Measurements from ENCODE around the gene C5orf63.

The C5orf63 gene

DNA sequence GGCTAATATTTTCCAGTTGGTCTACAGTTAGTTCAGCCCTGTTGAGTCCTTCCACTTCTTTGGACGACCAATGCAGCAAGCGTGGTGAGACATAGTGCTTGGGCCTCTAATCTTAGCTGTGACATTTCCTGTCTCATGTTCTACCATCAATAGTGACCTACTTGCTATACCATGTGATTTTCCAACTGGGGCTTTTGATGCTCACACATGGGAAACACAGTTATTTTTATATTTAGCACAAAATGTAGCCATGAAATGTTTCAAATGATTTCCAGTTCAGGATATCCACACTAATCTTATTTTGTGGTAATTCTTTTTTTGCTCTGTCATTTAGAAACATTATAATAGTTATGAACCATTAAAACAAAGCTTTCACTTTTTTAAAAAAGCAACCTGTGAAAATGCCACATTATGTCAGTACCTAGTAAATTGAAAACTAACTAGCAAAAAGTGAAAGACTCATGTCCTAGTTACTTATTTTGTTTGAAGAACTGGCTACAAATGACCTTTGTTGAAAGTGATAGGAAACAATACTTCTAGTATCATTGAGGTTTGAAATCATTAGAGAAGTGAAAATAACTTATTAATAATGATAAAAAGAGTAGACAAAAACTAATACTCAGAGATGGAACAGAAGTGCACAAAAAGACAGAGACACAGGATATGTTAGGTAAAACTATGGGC, 61.2 kb downstream of the C5orf63 start:
- H3K4me3 ChIP-seq (ENCODE audit: low read length) = no peak overlapping the region
- peak overlapping the region; percentile 35 for H3K4me2 ChIP-seq (ENCODE audit: low read length)
- H3K27ac ChIP-seq (ENCODE audit: low read length) = peak overlapping the region; percentile 44
- peaks cover 3% of the 10 kb centered on the region; the same call in 1 of the 2 replicates for H3K79me2 ChIP-seq (ENCODE audit: low read length)
- no peak overlapping the region for H2AFZ ChIP-seq (ENCODE audit: low read depth, low read length)
- no peak for TF ChIP-seq EZH2phosphoT487 (IDR thresholded peaks at IDR 0.05; ENCODE audit: low read depth)
- TF ChIP-seq, protein P1, sequence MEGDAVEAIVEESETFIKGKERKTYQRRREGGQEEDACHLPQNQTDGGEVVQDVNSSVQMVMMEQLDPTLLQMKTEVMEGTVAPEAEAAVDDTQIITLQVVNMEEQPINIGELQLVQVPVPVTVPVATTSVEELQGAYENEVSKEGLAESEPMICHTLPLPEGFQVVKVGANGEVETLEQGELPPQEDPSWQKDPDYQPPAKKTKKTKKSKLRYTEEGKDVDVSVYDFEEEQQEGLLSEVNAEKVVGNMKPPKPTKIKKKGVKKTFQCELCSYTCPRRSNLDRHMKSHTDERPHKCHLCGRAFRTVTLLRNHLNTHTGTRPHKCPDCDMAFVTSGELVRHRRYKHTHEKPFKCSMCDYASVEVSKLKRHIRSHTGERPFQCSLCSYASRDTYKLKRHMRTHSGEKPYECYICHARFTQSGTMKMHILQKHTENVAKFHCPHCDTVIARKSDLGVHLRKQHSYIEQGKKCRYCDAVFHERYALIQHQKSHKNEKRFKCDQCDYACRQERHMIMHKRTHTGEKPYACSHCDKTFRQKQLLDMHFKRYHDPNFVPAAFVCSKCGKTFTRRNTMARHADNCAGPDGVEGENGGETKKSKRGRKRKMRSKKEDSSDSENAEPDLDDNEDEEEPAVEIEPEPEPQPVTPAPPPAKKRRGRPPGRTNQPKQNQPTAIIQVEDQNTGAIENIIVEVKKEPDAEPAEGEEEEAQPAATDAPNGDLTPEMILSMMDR (IDR thresholded peaks at IDR 0.05; ENCODE audit: low read depth, low read length) = no peak
- peaks cover 52% of the 10 kb centered on the region for H3K4me1 ChIP-seq (ENCODE audit: low read length)
- no peak overlapping the region for H3K9ac ChIP-seq (ENCODE audit: low read length)
- no peaks in the 10 kb centered on the region for H4K20me1 ChIP-seq (ENCODE audit: insufficient read depth, low read length)
- no peaks in the 10 kb centered on the region for H3K36me3 ChIP-seq (replicated peaks; ENCODE audit: low read depth, low read length)
- no peaks in the 10 kb centered on the region for H3K27me3 ChIP-seq (ENCODE audit: low read depth, low read length)
- H3K9me3 ChIP-seq (ENCODE audit: insufficient read depth, low read length) = no peaks in the 10 kb centered on the region

DNA sequence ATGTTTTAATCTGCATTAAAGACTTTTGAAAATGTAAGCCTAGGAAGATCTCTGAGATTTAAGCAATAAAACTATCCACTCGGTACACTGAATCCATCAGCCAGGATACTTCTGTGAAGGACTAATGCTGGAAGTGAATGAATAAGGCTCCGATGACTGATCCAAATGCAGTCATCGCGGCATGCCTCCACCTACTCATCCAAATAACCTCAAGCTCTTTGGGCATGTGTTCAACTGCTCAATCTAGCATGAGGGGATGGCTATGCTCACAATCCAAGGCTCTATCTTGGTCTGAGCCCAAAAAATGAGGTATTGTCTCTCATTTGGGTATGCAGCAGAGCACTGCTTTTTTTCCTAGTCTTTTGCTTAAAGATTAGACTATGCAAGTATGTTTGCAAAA, 62.1 kb downstream of the C5orf63 start:
- no peak overlapping the region for H3K4me3 ChIP-seq (ENCODE audit: low read length)
- H2AFZ ChIP-seq (ENCODE audit: low read depth, low read length) = no peak overlapping the region
- no peaks in the 10 kb centered on the region for H3K27me3 ChIP-seq (ENCODE audit: low read depth, low read length)
- peaks cover 52% of the 10 kb centered on the region for H3K4me1 ChIP-seq (ENCODE audit: low read length)
- TF ChIP-seq, protein P1 (IDR thresholded peaks at IDR 0.05; ENCODE audit: low read depth, low read length) = no peak
- TF ChIP-seq EZH2phosphoT487 (IDR thresholded peaks at IDR 0.05; ENCODE audit: low read depth) = no peak
- no peak overlapping the region for H3K9ac ChIP-seq (ENCODE audit: low read length)
- H4K20me1 ChIP-seq (ENCODE audit: insufficient read depth, low read length) = no peaks in the 10 kb centered on the region
- H3K36me3 ChIP-seq (replicated peaks; ENCODE audit: low read depth, low read length) = no peaks in the 10 kb centered on the region
- H3K79me2 ChIP-seq (ENCODE audit: low read length) = peaks cover 3% of the 10 kb centered on the region; the same call in 1 of the 2 replicates
- no peak overlapping the region for H3K4me2 ChIP-seq (ENCODE audit: low read length)
- no peaks in the 10 kb centered on the region for H3K9me3 ChIP-seq (ENCODE audit: insufficient read depth, low read length)
- no peak overlapping the region for H3K27ac ChIP-seq (ENCODE audit: low read length)

DNA sequence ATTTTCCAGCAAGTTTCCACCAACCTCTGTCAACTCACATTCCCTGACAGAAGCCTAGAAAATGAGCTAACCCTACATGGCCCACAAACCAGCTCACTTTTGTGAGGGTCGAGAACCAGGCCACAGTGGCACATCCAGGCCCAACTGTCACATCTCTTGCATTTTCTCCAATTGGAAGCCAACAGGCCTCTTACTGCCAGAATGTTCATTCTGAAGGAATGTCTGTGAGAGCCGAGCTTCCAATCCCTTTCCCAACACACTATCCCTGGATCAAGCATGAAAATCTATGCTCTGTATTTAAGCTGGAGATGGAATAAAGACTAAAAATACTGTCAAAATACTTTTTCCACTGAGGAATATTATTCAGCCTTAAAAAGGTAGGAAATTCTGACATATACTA, 62.9 kb downstream of the C5orf63 start:
- H3K9me3 ChIP-seq (ENCODE audit: insufficient read depth, low read length) = no peaks in the 10 kb centered on the region
- peaks cover 50% of the 10 kb centered on the region for H3K4me1 ChIP-seq (ENCODE audit: low read length)
- H3K4me3 ChIP-seq (ENCODE audit: low read length) = no peak overlapping the region
- H3K4me2 ChIP-seq (ENCODE audit: low read length) = no peak overlapping the region
- no peak overlapping the region for H3K27ac ChIP-seq (ENCODE audit: low read length)
- peaks cover 3% of the 10 kb centered on the region; the same call in 1 of the 2 replicates for H3K79me2 ChIP-seq (ENCODE audit: low read length)
- no peak for TF ChIP-seq EZH2phosphoT487 (IDR thresholded peaks at IDR 0.05; ENCODE audit: low read depth)
- TF ChIP-seq, protein P1 (IDR thresholded peaks at IDR 0.05; ENCODE audit: low read depth, low read length) = no peak
- H2AFZ ChIP-seq (ENCODE audit: low read depth, low read length) = no peak overlapping the region
- no peak overlapping the region for H3K9ac ChIP-seq (ENCODE audit: low read length)
- H4K20me1 ChIP-seq (ENCODE audit: insufficient read depth, low read length) = no peaks in the 10 kb centered on the region
- no peaks in the 10 kb centered on the region for H3K36me3 ChIP-seq (replicated peaks; ENCODE audit: low read depth, low read length)
- H3K27me3 ChIP-seq (ENCODE audit: low read depth, low read length) = no peaks in the 10 kb centered on the region

DNA sequence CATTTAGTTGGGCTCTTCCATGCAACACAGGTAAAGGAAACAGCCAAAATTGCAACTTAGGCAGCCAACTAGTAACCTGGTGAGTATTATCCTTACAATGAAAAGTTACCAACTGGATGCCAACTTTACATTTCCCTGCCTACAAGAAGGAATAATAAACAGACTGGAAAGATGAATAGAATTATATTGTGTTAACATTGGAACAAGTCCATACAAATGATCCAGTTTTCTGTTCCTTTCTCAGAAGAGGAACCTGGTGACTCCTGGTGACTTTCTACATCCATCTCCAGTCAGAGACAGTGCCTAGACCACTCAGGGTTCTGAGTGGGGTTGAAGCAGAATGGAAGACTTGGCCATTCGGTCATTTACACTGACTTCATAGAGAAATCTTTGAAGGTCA, 63.5 kb downstream of the C5orf63 start:
- Histone ChIP-seq H3K79me2 (ENCODE audit: low read length) (peaks cover 3% of the 10 kb centered on the region; the same call in 1 of the 2 replicates), H3K9ac (ENCODE audit: low read length) (no peak overlapping the region), H3K9me3 (ENCODE audit: insufficient read depth, low read length) (no peaks in the 10 kb centered on the region), H3K36me3 (replicated peaks; ENCODE audit: low read depth, low read length) (no peaks in the 10 kb centered on the region), H3K4me1 (ENCODE audit: low read length) (peaks cover 44% of the 10 kb centered on the region), H3K27me3 (ENCODE audit: low read depth, low read length) (no peaks in the 10 kb centered on the region), H3K4me2 (ENCODE audit: low read length) (no peak overlapping the region), H4K20me1 (ENCODE audit: insufficient read depth, low read length) (no peaks in the 10 kb centered on the region), H3K27ac (ENCODE audit: low read length) (no peak overlapping the region), H2AFZ (ENCODE audit: low read depth, low read length) (no peak overlapping the region), H3K4me3 (ENCODE audit: low read length) (no peak overlapping the region)
- TF ChIP-seq EZH2phosphoT487 (IDR thresholded peaks at IDR 0.05; ENCODE audit: low read depth) = no peak
- TF ChIP-seq, protein P1 (IDR thresholded peaks at IDR 0.05; ENCODE audit: low read depth, low read length) = no peak

Measured in OCI-LY3 (cell line).